NCI-H82 (cell line): ENCODE measurements around the gene PAOX.

Experiments
- DNase-seq: peaks from one replicate; lab custom pipeline; 2025; lab: John Stamatoyannopoulos, UW

Gene PAOX

DNA sequence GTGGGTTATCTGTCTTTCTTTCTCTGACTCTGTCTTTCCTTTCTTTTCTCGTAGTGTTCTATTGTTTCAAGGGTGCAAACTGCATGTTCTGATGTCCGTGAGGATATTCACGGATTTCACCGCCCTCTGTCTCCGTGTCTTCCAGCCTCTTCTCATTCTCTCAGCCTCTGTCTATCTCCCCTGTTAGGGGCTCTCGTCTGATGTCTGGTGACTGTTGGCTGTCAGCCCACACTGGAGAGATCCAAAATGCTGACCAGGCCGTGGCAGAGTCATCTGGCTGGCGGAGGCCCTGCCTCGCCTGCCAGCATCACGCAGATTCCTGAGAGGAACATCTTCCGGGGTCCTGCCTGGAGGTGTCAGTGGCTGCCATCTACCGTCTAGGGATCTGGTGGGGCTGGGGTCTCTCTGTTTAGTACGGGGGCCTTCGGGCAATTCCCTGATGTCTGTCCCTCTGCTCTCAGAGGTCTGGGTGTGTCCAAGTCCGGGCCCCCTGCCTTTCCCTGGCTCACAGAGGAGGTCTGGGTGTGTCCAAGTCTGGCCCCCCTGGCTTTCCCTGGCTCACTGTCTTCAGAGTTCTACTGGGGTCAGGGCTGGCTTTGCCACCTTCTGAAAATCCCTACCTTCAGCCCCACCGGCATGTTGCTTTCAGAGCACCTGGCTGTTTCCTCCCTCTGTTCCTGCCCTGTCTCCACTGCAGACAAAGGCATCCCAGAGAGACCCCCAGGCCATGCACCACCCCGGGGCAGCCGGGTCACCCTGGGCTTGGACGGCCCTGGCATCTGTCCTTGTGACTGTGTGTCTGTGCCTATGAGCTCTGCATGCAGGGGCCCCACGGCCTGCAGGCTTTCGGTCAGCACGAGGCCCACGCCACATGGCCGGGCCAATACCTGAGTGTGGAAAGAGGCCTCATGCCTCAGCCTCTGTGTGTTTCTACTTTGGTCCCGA lies 60.7 kb downstream of the PAOX start:
- no peak for DNase-seq

- no peak for DNase-seq
Measured at GRCh38 chr10:133440633-133441285, 61.7 kb downstream of the PAOX start.
